Body of pancreas (tissue), 4 donors: Measurements from ENCODE around the gene P2RY8. TPM values are rescaled to one million over a fixed set of nuclear protein-coding genes. Genes with fewer than 3 reads are reported as not detected.
A peak's percentile ranks its signal among the peaks of the same experiment; 100 is the strongest.

Experiments used
- ATAC-seq: fragments of 150-250 bp; one replicate; pipeline ENCODE4 v1.9.1; 2016
- DNase-seq, 4 donors: peaks; one replicate each; pipeline ENCODE4 v3.0.0-alpha.2; 2019
- H3K27ac ChIP-seq, 4 donors: fragments of 200-600 bp; sonication (generic); 1 replicate in 3 of 4; 2 replicates in 1 of 4; pipeline versions ENCODE4 v1.5.1 to v1.6.1; 2016 to 2019; ENCODE audit warnings: mild to moderate bottlenecking in 1 of 4, mixed read lengths in 1 of 4, moderate library complexity in 1 of 4
- H3K27me3 ChIP-seq, 2 donors: fragments of 200-600 bp; sonication (generic); one replicate each; pipeline ENCODE4 v1.6.0; 2016; ENCODE audit warnings: mild to moderate bottlenecking in 1 of 2
- H3K36me3 ChIP-seq, 2 donors: fragments of 200-600 bp; sonication (generic); replicated peaks in 1 of 2; 2 replicates each; pipeline ENCODE4 v1.5.1; 2016; ENCODE audit warnings: low read depth in 2 of 2; ENCODE audit not compliant: insufficient read depth in 1 of 2
- H3K4me1 ChIP-seq: fragments of 200-600 bp; sonication (generic); one replicate; pipeline ENCODE4 v1.6.0; 2016
- H3K4me3 ChIP-seq, 2 donors: fragments of 200-600 bp; sonication (generic); 1 replicate in 1 of 2; 2 replicates in 1 of 2; pipeline ENCODE4 v1.5.1; 2016 to 2019
- H3K9me3 ChIP-seq, 3 donors: fragments of 200-600 bp; sonication (generic); 1 replicate in 2 of 3; 2 replicates in 1 of 3; pipeline ENCODE4 v1.5.1; 2016
- CTCF ChIP-seq, 7 experiments: fragments of 450-650 bp in 4 of 7; fragments of 200-600 bp in 3 of 7; sonication (generic) in 3 of 7; IDR thresholded peaks; one replicate each; pipeline ENCODE4 v1.5.1; 2016 to 2019; ENCODE audit warnings: antibody characterized with exemption in 7 of 7
- POLR2A ChIP-seq, 3 donors: fragments of 450-650 bp; IDR thresholded peaks; one replicate each; pipeline ENCODE4 v1.6.1; 2016; ENCODE audit warnings: antibody characterized with exemption in 3 of 3, mild to moderate bottlenecking in 2 of 3
- WGBS, 2 donors: methylation state at CpG; one replicate each; pipeline ENCODE4 v1.1.5; 2017; 5-methylcytosine and 5-hydroxymethylcytosine counted together
- intact Hi-C: fragments of 100-400 bp; cut with DNase I; formaldehyde crosslinking; loops from one replicate; pipeline ENCODE4 v1.15.1; 2023
- total RNA-seq, 2 donors: library from RNA; depleted of rRNA; stranded (reverse); fragments of >200 nt; gene quantifications; one replicate each; pipeline ENCODE4 v1.1.0, GENCODE V29; 2016

The P2RY8 gene
- total RNA-seq, 2 donors from 2014 or later, result 0.66 to 0.78 TPM

GRCh38 chrX:1444561-1445500 lies 92.2 kb downstream of the P2RY8 start:
- DNase-seq (peak in 1 of 4 donors; percentile 4), ATAC-seq (no peak)
- no peaks in the 10 kb centered on the region for H3K36me3 ChIP-seq
- H3K27ac ChIP-seq, result no peak overlapping the region
- intact Hi-C loops, result loop anchor here (5.0 kb wide), 1 partner anchor 48 kb away; no protein-coding TSS in a partner anchor
- TF ChIP-seq POLR2A (IDR thresholded peaks at IDR 0.05) (no peak), CTCF (IDR thresholded peaks at IDR 0.05) (no peak)
- no peaks in the 10 kb centered on the region for H3K4me1 ChIP-seq
- H3K4me3 ChIP-seq, result no peak overlapping the region
- WGBS, 2 donors, result 90 to 95% methylated on average over 19 of the region's 19 CpGs
- no peaks in the 10 kb centered on the region for H3K9me3 ChIP-seq
- H3K27me3 ChIP-seq, result no peaks in the 10 kb centered on the region

- no peaks in the 10 kb centered on the region for H3K9me3 ChIP-seq
- TF ChIP-seq POLR2A (IDR thresholded peaks at IDR 0.05), result no peak
- TF ChIP-seq CTCF (IDR thresholded peaks at IDR 0.05), result no peak
- intact Hi-C loops, result no loop called here
- WGBS, 2 donors, result 80 to 85% methylated on average over 18 to 26 of the region's 26 CpGs
- H3K27ac ChIP-seq, result no peak overlapping the region
- no peaks in the 10 kb centered on the region for H3K4me1 ChIP-seq
- no peak overlapping the region for H3K4me3 ChIP-seq
- ATAC-seq (no peak), DNase-seq (peak in 1 of 4 donors; percentile 1)
- H3K27me3 ChIP-seq, result no peaks in the 10 kb centered on the region
- H3K36me3 ChIP-seq, result peaks cover 0 to 2% of the 10 kb centered on the region in 2 donors
Observed at GRCh38 chrX:1443496-1444075, 93.4 kb downstream of the P2RY8 start.

- no peaks in the 10 kb centered on the region for H3K9me3 ChIP-seq
- H3K4me1 ChIP-seq, result no peaks in the 10 kb centered on the region
- no peak overlapping the region for H3K4me3 ChIP-seq
- whole genome bisulfite sequencing, 2 donors, result 82 to 84% methylated on average over 30 to 34 of the region's 38 CpGs
- H3K27ac ChIP-seq, result no peak overlapping the region
- ATAC-seq (no peak), DNase-seq (no peak)
- TF ChIP-seq CTCF (IDR thresholded peaks at IDR 0.05) (no peak), POLR2A (IDR thresholded peaks at IDR 0.05) (no peak)
- peaks cover 0 to 3% of the 10 kb centered on the region in 2 donors for H3K36me3 ChIP-seq
- intact Hi-C loops, result no loop called here
- H3K27me3 ChIP-seq, result no peaks in the 10 kb centered on the region
Observed at GRCh38 chrX:1442724-1443367, 94.1 kb downstream of the P2RY8 start.

- peak in 1 of 4 donors; percentile 5 for DNase-seq
- 93 to 94% methylated on average over 18 of the region's 18 CpGs for WGBS, 2 donors
- Histone ChIP-seq H3K4me1 (no peaks in the 10 kb centered on the region), H3K27me3 (no peaks in the 10 kb centered on the region), H3K27ac (no peak overlapping the region), H3K4me3 (no peak overlapping the region), H3K9me3 (no peaks in the 10 kb centered on the region), H3K36me3 (peaks cover 0 to 3% of the 10 kb centered on the region in 2 donors)
- intact Hi-C loops, result no loop called here
- ATAC-seq, result no peak
- no peak for TF ChIP-seq POLR2A (IDR thresholded peaks at IDR 0.05)
- TF ChIP-seq CTCF (IDR thresholded peaks at IDR 0.05), result no peak
Observed at GRCh38 chrX:1442016-1442665, 94.8 kb downstream of the P2RY8 start.
